GM19239 (cell line): Measurements from ENCODE around the gene DERA.
A peak's percentile ranks its signal among the peaks of the same experiment; 100 is the strongest.
"Not testable (repeated sequence)": the region's sequence is repeated elsewhere in the genome, so short reads cannot be mapped to it uniquely, and the experiment has no call there.

Experiments used
- DNase-seq: peaks from one replicate; pipeline ENCODE4 v3.0.0; 2011; ENCODE audit warnings: low spot score; ENCODE audit not compliant: insufficient read length
- FAIRE-seq: peaks from 2 replicates; lab custom pipeline; 2011; peaks lifted over from hg19 to GRCh38; lab: Jason Lieb, UNC

The DERA gene

DNA sequence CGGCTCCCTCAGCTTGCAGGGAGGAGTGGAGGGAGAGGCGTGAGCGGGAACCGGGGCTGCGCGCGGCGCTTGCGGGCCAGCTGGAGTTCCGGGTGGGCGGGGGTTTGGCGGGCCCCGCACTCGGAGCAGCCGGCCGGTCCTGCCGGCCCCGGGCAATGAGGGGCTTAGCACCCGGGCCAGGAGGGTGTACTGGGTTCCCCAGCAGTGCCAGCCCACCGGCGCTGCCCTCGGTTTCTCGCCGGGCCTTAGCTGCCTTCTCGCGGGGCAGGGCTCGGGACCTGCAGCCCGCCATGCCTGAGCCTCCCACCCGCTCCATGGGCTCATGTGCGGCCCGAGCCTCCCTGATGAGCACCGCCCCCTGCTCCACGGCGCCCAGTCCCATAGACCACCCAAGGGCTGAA lies 146.2 kb downstream of the DERA start:
- DNase-seq, FAIRE-seq: not testable (repeated sequence)

DNA sequence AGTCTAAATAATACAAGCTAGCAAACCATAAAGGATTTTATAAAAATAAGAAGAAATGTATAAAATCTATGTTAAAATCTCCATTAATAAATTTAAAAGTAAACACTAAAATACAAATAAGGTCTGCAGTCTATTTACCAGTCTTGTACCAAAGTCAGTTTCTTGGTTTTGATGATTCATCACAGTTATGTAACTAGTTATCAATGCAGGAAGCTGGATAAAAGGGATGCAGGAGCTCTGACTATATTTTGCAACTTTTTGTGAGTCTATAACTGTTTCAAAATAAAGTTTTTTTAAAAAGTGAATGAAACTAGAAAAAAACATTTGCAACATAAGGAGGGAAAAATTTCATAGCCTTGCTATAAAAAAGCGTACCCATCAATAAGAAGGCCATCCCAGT lies 151.5 kb downstream of the DERA start:
- FAIRE-seq: no peak
- DNase-seq: no peak

DNA sequence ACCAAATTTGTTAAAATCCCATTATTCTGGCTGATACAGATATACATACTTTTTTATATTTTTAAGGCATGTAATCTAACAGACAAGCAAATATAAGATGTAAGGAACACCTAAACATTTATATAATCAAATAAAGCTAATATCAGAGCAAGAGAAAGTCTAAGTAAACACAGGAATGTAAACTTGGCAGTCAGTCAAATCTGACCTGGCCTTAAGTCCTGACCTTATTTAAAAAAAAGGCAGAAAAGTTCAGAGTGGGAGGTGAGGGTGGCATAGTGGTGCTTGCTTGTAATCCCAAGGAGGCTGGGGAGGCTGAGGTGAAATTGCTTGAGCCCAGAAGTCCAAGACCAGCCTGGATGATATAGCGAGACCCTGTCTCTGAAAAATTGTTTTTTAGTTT lies 152.6 kb downstream of the DERA start:
- FAIRE-seq (no peak), DNase-seq (no peak)

DNA sequence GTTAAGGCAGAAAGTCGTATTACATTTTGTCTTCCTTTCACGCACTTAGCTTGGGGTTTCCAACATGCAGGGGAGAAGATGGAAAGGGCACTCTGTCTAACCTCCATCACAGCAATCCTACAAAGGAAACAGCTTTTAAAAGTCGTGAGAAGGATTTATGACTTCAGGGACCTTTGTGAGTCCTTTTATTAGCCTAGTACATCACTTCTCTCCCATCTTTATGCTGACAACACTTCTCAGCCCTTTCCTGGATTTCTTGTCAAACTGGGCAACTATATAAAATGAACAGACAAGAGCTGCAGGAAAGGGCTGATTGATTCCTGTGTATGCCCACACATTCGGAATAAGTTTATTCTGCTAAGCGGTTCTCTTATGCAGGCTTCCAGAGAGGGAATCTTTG lies 159.0 kb downstream of the DERA start:
- FAIRE-seq: no peak

DNA sequence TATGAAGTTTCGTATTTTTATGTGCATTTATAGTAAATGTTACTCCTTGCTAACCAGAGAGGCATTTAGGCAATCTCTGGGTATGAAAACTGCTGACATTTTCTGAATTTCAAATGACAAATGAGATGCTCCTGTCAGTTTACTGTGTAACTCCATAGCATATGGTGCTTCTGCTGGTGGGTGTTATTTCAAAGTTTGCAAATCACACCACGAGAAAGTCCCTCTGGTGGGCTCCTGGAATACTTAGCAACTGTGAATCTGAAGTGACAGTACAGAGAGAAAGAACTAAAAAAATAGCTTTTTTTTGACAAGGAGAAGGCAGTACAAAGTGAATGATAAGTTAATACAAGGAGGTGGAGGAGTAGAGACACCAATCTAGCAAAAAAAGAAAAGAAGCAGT lies 161.5 kb downstream of the DERA start:
- DNase-seq (no peak), FAIRE-seq (no peak)

More for the DNA sequence above, 159.0 kb downstream of the DERA start:
- no peak for DNase-seq

DNA sequence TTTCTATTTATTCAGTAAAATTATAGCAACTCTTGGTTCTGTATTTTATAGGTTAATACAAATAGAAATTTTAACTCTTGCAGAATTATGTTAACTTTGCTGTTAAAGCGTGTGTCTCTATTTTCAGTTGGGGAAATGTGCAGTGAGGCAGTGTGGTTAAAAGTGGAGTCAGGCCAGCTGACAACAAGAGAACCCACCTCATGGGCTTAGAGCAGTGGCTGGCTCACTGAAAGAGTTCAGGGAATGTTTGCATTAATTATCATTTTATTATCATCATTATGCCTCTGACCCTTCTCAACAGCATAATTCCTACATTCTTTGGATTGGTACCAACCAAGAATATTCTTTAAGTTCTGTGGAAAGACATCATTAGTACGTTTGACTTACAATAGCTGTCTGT lies 163.8 kb downstream of the DERA start:
- FAIRE-seq (no peak), DNase-seq (no peak)

DNA sequence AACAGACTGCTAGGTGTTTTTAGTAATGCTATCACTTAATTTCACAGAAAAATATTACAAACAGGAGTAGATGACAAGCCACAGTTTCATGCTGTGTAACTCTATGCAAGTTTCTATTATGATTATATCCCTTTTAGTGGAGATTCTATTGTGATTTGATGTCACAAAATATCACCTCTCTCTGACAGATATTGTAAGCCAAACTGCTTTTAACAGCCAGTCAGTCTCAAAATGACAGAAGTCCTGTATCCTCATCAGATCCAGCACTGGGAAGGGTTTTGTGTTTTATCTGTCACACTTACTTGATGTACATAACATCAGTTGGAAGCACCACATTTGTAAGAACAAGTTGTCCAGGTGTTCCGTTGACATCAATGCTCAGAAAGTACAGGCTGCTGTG lies 164.8 kb downstream of the DERA start:
- no peak for DNase-seq
- FAIRE-seq: no peak

DNA sequence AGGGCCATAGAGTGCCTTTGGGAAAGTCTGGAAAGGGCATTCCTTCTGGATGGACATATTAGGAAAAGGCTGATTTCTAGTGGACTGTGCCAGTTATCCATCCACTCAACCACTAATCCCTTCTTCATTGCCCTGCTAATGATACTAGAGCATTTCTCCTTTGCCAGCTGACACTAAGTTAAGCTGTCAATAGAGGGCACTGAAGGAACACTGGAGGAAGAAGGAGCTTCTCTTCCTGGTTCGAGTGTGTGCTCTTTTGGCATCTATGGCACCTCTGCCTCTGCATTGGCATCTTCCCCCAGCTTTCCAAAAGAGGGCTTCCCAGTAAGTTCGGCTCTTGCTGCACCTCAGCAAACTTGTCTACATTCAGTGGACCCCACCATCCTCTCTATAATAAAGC lies 165.4 kb downstream of the DERA start:
- FAIRE-seq: peak; percentile 66

DNA sequence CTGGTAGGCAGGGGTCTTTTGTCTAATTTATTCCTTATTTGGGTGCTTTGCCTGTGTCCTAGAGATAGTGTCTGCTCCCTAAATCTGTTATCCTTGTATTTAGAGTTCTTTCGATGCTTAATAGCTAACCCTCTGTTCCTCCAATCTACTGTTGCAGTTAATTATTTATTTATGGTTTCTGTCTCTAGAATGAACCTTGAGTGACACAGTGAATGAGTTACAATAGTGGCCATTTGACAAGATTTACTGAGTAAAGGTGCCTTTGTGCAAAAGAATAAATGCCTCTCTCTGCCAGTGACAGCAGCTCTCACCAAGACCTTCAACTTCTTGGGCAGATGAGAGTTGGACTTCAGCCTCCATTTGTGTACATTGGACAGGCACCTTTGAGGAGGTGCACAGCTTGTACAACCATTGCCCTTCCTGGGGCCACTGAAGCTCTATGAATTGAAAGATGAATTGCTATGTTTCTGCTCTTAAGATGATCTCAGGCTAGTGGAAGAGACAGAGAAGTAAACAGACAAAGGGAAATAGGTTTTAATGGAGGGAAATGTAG lies 165.9 kb downstream of the DERA start:
- peak; percentile 14 for FAIRE-seq

More for the DNA sequence above, 165.4 kb downstream of the DERA start:
- peak; percentile 10 for DNase-seq

DNA sequence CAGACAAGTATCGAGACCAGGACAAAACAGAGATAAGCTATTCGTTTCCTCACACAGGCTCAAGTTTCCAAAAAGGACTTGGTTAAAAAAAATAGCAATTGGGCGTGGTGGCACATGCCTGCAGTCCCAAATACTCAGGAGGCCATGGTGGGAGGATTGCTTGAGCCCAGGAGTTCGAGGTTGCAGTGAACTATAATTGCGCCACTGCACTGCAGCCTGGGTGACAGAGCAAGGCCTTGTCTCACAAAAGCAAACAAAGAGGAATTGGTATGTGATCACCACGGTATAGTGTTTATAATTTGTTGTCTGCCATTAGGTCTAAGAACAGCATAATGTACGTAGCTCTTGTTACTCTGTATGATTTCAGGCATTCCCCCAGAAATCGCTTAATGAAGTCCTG lies 175.3 kb downstream of the DERA start:
- DNase-seq (no peak), FAIRE-seq (no peak)

More for the DNA sequence above, 165.9 kb downstream of the DERA start:
- no peak for DNase-seq

DNA sequence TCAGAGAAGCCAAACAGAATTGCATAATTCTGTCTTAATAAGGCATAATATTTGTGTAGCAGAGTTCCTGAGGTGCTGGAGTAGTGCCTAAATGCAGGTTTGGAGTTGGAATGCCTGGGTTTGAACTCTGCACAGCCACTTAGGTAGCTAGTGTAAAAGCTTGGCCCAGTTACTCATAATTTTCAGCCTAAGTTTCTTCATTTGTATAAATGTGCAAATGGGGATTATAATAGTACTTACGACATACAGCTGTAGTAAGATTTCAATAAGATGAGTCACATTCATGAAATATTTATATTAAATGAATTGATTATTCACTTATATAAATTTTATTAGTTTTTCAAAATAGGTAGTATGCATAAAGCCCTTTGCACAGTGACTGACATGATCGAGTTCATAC lies 175.8 kb downstream of the DERA start:
- DNase-seq: no peak
- FAIRE-seq: no peak
